ENCODE measurements around the gene TSHR.
A peak's percentile ranks its signal among the peaks of the same experiment; 100 is the strongest.
"Not testable (repeated sequence)": the region's sequence is repeated elsewhere in the genome, so short reads cannot be mapped to it uniquely, and the experiment has no call there.

The TSHR gene

GRCh38 chr14:80955416-80955941, at the start of gene TSHR:
Gene TSHR, plus strand, starts transcription at chr14:80955621. Its CDS starts 60 bp downstream, at chr14:80955681.
- no peak for DNase-seq

- no peak for DNase-seq
Observed at GRCh38 chr14:80906336-80906735, 49.1 kb upstream of the TSHR start.

GRCh38 chr14:80906946-80907345, 48.5 kb upstream of the TSHR start:
- DNase-seq: no peak

- DNase-seq: not testable (repeated sequence)
Observed at GRCh38 chr14:80912013-80912412, 43.4 kb upstream of the TSHR start.

GRCh38 chr14:80919622-80920021, 35.8 kb upstream of the TSHR start:
- DNase-seq: no peak

- no peak for DNase-seq
Observed at GRCh38 chr14:80923368-80923767, 32.1 kb upstream of the TSHR start.

- no peak for DNase-seq
Observed at GRCh38 chr14:80924365-80925103, 30.9 kb upstream of the TSHR start.

GRCh38 chr14:80926397-80927082, 28.9 kb upstream of the TSHR start:
- DNase-seq: no peak

GRCh38 chr14:80927083-80927989, 28.1 kb upstream of the TSHR start:
- no peak for DNase-seq

GRCh38 chr14:80930095-80930494, 25.3 kb upstream of the TSHR start:
- no peak for DNase-seq

GRCh38 chr14:80930836-80931389, 24.5 kb upstream of the TSHR start:
- peak; percentile 33 for DNase-seq

GRCh38 chr14:80933282-80933681, 22.1 kb upstream of the TSHR start:
- DNase-seq: no peak

GRCh38 chr14:80933686-80934085, 21.7 kb upstream of the TSHR start:
- DNase-seq: no peak

- no peak for DNase-seq
Observed at GRCh38 chr14:80940146-80940545, 15.3 kb upstream of the TSHR start.

GRCh38 chr14:80941241-80942185, 13.9 kb upstream of the TSHR start, which contains the start of gene CEP128:
Gene CEP128, minus strand, starts transcription at chr14:80941738.
- DNase-seq: peak; percentile 81

GRCh38 chr14:80942191-80942600, 13.2 kb upstream of the TSHR start:
- no peak for DNase-seq

- DNase-seq: no peak
Observed at GRCh38 chr14:80944861-80945617, 10.4 kb upstream of the TSHR start.

GRCh38 chr14:80946187-80946586, 9.2 kb upstream of the TSHR start:
- DNase-seq: no peak

- no peak for DNase-seq
Observed at GRCh38 chr14:80946797-80947196, 8.6 kb upstream of the TSHR start.

- DNase-seq: no peak
Observed at GRCh38 chr14:80948291-80948690, 7.1 kb upstream of the TSHR start.

- DNase-seq: no peak
Observed at GRCh38 chr14:80951491-80951890, 3.9 kb upstream of the TSHR start.
